Activated CD4-positive, alpha-beta T cell treated with anti-CD3 and anti-CD28 coated beads, Interleukin-2, amount 50 U/mL, for 1 hour (primary cell): Measurements from ENCODE around the gene FCN1.
"Not testable (repeated sequence)": the region's sequence is repeated elsewhere in the genome, so short reads cannot be mapped to it uniquely, and the experiment has no call there.

ENCODE experiments used
- DNase-seq: peaks from one replicate; pipeline ENCODE4 v3.0.0-alpha.2; 2020

FCN1 gene

DNA sequence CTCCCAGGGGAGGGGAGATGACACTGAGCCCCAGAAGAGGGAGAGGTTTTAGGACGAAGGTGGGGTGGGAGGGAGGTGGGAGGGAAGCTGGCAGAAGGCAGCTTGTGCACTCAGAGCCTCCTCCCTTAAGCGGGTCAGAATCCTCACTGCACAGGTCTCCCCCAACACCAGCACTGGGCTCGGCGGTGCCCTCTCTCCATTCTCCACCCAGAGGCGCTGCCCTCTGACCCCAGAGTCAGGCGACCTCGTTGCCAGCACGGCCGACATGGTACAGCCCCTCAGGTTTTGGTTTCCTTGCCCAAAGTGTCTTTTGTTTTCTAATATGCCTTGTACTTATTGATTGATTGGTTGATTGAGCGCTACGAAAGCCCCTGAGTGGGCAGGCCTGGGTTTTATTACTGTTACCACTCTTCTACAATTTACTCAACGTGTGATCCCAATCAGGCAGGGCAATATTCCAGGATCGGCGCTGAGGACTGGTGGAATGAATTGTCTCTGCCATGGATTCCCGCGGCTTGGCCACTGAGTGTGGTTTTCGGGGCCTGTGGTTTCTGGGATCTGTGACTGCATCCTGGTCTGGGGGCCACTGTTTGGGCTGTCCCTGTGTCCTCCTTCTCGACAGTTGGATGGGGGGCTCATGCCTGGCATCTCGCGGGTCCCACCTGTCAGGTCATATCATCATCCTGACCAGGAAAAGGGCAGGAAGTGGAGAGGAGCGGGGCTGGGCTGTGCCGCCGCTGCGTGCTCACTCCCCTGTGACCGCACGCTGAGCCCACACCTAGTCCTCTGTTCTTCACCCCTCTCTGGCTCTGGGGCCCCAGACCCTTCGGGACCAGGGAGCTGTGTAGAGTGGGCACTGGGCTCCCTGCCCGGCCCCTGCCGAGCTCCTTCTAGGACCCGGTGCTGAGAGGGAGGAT, 46.7 kb downstream of the FCN1 start:
- DNase-seq = no peak

DNA sequence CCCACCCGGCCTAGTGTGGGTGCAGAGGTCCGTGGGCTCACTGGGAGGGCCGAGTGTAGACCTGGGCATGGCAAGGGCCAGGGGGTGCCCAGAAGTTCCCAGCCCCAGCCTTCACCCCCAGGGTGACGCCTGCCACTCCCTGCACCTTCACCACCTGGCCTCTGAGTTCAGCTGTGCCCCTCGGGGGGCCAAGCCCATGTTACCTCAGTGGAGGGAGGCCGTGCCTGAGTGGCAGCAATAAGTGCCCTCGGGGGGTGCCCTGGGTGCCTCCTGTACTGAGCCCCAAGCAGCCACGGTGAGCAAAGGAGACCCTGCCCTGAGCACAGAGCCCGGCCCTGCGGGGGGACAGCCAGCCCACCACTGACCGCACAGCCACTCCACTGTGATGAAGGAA, 47.4 kb downstream of the FCN1 start:
- DNase-seq = no peak

DNA sequence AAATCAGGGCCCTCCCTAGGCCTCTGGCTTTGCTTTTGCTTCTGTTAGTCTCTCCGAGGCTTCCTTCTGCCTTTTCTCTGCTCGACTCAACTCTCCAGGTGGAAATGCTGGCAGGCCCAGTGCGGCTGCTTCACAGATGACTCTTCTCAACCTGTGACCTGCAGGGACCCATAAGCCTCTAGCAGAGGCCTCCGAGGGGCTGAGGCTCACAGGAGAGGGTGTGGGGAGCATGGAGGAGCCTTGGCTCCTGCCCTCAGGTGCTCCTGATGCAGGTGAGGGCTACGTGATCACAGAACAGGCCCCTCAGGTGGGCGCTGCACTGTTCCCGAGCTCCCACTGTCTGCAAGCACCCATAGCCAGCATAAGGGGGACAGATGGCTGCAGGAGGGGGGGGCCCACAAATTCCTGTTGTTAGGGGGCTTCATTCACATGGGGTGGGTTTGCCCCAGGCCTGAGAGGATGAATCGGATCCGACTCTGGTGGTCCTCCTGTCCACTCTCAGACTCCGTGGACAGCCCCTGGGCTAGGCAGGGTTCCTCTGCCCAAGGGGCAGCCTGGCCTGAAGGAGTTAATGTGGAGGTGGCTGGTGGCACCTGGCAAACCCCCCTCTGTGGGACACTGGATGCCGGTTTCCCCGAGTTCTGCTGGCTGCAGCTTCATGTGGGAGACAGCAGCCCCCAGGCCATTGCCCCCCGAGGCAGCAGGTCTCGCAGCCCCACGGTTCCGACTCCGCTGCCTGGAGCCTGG, 48.0 kb downstream of the FCN1 start:
- no peak for DNase-seq

DNA sequence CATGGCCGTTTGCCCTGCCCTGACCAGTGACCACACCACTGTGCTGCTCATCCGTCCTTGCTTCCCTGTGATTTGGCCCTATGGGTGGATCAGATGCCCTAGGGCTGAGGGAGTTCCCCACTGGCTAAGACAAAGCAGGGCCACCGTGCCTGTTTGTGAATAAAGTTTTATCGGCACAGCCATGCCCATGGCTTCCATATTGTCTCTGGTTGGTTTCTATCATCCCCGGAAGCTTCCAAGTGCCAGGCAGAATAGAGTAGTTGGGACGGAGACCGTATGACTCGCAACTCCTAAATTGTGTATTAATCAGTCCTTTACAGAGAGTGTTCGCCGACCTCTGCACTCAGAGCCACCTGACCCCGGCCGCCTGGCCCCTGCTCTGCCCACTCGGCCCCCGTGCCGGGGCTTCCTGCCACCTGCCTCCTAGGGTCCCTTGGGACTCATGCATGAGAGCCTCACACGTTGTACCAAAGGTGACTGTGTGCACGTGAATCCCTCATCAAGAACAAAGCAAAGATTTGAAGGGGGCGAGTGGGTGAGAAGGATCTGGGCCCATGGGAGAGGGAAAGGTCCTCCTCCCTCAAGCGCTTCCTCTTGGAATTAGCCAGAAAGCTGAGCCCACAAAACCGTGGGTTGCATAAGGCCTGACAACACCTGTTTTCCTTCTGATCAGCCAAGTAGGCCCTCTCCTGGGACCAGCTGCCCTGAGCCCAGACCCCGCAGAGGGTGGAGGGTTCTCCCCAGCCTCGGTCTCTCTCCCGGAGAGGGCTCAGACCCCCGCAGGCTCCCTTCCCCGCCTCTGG, 48.8 kb downstream of the FCN1 start:
- DNase-seq = no peak

DNA sequence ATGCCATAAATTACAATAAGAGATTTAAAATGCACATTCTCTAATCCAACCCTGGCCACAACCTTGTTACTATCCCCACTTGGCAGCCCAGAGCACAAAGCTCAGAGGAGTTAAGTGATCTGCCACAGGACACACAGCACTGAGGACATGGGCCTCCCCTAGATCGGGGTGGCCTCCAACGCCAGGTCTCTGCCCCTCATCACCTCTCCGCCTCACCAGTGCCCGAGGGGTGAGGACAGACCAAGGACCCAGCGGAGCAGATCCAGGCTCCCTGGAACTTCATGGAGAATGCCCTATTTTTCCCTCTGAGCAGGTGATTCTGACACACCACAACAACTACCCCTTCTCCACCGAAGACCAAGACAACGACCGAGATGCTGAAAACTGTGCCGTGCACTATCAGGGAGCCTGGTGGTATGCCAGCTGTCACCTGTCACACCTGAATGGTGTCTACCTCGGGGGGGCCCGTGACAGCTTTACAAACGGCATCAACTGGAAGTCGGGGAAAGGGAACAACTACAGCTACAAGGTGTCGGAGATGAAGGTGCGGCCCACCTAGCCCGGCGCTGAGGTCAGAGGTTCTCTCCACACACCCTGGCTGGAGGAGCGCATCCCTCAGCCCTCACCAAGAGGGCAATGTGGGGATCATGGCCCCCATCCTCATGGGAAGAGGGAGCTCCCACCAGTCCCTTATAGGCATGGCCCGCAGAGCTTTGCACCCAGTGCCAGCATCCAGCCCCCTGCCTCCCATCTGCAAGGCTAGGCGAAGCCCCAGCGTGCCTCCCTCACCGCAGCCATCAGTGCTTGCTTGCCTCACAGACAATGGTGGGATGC, 49.6 kb downstream of the FCN1 start:
- no peak for DNase-seq

DNA sequence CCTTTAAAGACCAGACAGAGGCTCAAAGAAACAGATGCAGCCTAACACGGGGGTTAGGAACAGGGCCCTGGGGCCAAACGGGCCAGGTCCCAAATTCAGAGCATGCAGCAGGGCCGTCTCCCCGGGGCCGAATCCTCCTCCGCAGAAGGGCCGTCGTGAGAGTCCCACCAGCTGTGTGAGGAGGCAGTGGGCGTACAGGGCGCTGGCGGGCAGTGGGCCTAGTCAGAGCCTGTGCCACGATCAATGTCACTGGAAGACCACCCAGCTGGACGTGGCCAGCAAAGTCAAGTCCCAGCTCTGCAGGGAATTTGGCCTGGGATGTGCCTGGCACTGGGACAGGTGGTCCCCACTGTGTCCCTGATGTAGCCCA, 52.9 kb downstream of the FCN1 start:
- DNase-seq = no peak

DNA sequence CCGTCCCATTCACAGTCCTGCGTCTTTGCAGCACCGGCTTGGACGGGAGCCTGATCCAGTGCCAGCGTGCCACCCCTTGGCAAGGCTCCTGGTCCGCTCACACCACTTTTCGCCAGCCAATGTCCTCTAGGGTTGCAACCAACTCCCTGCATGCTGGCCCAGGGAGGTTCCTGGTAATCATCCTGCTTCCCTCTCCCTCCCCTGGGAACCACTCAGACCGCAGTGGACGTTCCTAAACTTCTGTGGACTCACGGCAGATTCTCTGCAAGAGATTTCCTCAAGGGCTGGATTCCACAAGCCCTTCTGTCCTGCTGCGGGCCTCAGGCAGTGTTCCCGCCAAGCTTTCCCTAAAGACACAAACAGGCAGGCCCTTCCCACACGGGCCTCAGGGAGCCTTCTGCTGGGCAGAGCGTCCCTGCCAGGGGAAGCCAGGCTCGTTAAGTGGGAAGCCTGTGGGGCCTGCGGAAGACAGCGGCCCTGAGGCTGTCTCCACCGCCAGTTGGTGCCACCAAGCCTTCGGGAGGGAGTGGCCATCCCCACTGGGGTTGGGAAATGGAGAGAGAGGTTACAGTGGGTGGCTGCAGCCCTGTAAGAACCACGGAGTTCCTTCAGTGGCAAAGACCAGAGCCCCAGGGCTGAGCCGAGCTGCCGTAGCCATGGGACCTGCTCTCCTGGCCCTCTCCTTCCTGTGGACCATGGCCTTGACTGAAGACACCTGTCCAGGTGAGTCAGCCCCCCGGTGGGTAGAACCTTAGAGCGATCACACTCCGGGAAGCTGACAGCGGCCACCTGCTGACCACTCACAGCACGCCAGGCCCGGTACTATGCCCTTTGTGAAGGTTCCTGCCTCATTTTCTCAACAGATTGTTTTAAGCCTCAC, 53.5 kb downstream of the FCN1 start:
- no peak for DNase-seq

DNA sequence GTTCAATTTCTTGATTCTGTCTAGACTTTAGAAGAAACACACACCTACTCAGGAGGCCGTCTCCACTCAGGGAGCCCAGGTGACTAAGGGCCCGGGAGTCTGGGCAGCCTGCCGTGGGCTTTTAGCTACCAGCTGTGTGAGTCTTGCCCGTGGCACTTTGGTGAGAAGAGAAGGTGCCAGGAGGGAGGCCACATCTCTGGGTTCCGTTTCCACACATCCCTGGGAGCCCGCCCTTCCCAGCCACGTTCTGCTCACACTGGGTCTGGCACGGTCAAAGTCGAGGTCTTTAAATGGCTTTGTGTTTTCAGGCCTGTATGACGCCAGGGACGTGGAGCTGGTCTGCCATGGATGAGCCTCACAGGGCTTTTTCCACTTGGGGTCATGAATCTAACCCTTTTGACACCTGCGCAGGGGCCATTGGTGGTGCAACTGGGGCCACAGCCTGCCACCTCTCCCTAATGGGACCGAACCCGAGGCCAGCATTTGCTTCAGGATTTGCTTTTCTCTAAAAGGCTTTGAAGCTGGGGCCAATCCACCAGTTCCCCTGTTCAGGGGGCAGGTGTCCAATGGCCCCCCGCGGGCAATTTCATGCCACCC, 54.3 kb downstream of the FCN1 start:
- DNase-seq = no peak

DNA sequence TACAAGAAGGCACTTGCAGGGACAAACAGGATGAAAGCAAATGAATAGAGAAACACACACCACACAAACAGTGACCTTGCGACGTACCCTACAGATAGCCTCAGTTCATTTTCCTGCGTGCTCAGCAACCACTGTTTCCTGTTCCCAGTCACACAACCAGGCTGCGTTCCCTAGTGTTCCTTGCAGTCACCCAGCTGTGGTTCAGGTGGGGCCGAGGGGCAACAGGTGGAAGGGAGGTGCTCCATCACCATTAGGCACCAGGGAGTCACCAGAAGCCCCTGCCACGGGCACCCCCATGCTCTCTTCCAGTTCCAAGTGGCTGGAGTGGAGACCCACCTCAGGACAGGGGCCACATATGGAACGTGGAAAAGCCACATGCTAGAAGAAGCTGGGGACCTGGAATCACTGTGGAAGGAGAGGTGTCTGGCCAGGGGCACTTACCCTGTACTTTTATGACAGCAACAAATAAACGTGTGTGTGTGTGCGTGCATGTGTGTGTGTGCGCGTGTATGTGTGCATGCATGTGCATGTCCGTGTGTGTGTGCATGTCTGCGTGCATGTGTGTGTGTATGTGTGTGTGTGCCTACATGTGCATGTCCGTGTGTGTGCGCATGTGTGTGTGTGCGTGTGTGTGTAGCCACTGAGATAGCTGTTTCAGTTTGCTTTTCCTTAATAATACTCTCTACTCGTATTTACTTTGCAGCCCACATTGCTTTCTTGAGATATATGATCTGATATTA, 55.9 kb downstream of the FCN1 start:
- no peak for DNase-seq

DNA sequence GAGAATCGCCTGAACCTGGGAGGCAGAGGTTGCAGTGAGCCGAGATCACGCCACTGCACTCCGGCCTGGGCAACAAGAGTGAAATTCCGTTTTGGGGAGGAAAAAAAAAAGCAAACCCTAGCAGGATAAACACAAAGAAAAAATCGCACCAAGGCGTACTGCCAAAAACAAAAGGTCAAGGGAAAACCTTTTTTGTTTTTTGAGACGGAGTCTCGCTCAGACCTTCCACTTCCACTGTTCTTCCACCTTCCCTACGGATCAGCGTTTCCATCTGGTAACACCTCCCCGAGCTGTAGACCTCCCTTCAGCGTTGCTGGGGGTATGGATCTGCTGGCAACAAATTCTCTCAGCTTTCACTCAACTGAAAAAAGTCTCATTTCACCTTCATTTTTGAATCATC, 57.2 kb downstream of the FCN1 start:
- no peak for DNase-seq

DNA sequence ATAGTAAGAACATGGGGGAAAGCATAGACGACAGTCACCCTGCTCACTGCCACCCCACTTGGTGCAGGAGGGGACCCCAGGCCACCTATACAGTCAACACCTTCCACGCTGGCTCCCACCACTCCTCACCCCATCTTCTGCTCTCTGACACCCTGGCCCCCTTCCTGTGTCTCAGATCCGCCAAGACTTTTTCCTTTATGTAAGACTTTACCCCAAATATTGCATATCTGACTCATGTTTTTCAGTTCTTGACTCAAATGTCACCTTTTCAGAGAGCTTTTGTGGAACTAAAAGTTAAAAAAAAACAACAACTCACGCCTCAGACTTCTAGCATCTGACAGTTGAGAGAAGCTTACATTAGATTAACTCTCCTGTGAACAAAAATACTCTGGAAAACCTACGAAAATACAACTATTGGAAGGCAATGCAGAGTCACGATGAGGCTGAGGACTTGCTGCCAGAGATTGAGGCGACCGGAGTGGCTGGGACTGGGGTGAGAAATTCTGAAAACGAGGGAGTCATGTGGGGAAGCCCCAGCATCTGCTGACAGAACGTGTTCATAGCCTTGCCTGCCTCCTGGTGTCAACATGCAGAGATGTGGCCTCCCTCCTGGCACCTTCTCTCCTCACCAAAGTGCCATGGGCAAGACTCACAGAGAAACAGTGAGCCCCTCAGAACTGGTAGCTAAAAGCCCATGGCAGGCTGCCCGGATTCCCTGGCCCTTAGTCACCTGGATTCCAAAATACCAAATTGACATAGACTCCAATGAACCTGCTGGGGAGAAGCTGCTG, 59.5 kb downstream of the FCN1 start:
- DNase-seq = no peak

DNA sequence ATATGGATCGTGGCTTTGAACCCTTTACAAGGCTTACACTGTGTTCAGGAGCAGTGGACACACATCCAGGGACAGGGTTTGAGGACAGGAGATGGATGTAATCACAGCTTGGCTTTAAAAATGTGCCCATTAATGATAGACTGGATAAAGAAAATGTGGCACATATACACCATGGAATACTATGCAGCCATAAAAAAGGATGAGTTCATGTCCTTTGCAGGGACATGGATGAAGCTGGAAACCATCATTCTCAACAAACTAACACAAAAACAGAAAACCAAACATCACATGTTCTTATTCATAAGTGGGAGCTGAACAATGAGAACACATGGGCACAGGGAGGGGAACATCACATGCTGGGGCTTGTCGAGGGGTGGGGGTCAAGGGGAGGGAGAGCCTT, 60.3 kb downstream of the FCN1 start:
- DNase-seq = not testable (repeated sequence)

DNA sequence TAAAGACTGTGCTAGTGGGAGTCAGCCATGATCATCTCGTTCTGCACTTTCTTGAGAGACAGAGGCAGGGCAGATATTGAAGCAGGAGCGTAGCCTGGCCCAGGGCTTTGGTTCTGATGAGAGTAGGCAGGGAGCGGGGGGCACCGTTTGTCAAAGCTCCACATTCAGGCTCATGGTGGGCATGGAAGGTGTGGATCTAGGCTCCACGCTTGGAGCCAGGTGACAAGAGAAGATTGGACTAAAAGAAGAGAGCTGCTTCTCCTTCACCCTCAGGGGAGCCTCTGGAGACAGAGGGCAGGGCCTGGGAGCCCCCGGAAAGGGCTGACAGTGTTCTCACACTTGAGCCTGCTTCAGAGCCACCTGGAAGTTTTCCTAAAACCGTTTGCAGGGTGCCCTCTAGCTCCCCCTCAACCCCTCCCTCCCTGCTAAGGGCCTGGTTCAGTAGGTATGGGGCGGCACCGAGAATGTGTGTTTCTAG, 61.8 kb downstream of the FCN1 start:
- no peak for DNase-seq
